A549 (cell line): Measurements from ENCODE around the gene DAZAP1.

Source experiments
- CTCF ChIP-seq: fragments of >200 bp; sonication (Bioruptor Twin); formaldehyde crosslinking; IDR thresholded peaks from 3 replicates; pipeline ENCODE4 v1.5.1; 2016
- POLR2A ChIP-seq: IDR thresholded peaks from 2 replicates; pipeline ENCODE4 v1.6.1; 2012; ENCODE audit warnings: mild to moderate bottlenecking, low read length

- TF ChIP-seq CTCF, result no peak
- TF ChIP-seq POLR2A, result no peak
These were observed 43.2 kb upstream of the DAZAP1 start for GRCh38 chr19:1364070-1364704.
